Progenitor cell of endocrine pancreas (in vitro differentiated cells): ENCODE measurements around the gene AKR1C1. TPM values are rescaled to one million over a fixed set of nuclear protein-coding genes. Genes with fewer than 3 reads are reported as not detected.
"Not testable (repeated sequence)": the region's sequence is repeated elsewhere in the genome, so short reads cannot be mapped to it uniquely, and the experiment has no call there.

Source experiments
- DNase-seq: peaks from one replicate; pipeline ENCODE4 v3.0.0; 2021; ENCODE audit warnings: low spot score; ENCODE audit not compliant: unreplicated experiment
- H3K27ac Mint-ChIP-seq: 2 replicates; pipeline ENCODE4 v1.8.0; 2021; ENCODE audit warnings: mild to moderate bottlenecking, moderate library complexity, mixed read lengths
- H3K27me3 Mint-ChIP-seq: 2 replicates; pipeline ENCODE4 v1.8.0; 2021; ENCODE audit warnings: mixed read lengths
- H3K36me3 Mint-ChIP-seq: 2 replicates; pipeline ENCODE4 v1.8.0; 2022; ENCODE audit warnings: mixed read lengths; ENCODE audit not compliant: insufficient read depth
- H3K4me1 Mint-ChIP-seq: 2 replicates; pipeline ENCODE4 v1.8.0; 2021; ENCODE audit warnings: low read depth, mixed read lengths
- H3K4me3 Mint-ChIP-seq: 2 replicates; pipeline ENCODE4 v1.8.0; 2021; ENCODE audit warnings: low read depth, mild to moderate bottlenecking, moderate library complexity, mixed read lengths
- H3K9me3 Mint-ChIP-seq: 2 replicates; pipeline ENCODE4 v1.8.0; 2021; ENCODE audit warnings: low read depth, mixed read lengths
- CTCF ChIP-seq: fragments of 200-600 bp; sonication (generic); IDR thresholded peaks from one replicate; pipeline ENCODE4 v1.5.0; 2021; ENCODE audit warnings: antibody characterized with exemption, mild to moderate bottlenecking; ENCODE audit not compliant: unreplicated experiment
- long read RNA-seq: library from polyadenylated mRNA; unstranded; transcript quantifications from one replicate; pipeline ENCODE4 v2.0.0, GENCODE V29; 2020
- total RNA-seq: library from RNA; stranded (reverse); gene quantifications from 2 replicates; pipeline ENCODE4 v1.2.1, GENCODE V29; 2021

The AKR1C1 gene
- 4.8 and 6.6 TPM in 2 replicates for total RNA-seq
- long read RNA-seq, full-length matches to known transcripts, result 7 of 10 reads
- long read RNA-seq, partial matches to known transcripts, result 1 of 10 reads
- long read RNA-seq, other reads (novel, unspliced or antisense), result 2 of 10 reads

- H3K9me3 Mint-ChIP-seq, H3K4me3 Mint-ChIP-seq, DNase-seq, H3K36me3 Mint-ChIP-seq, H3K27me3 Mint-ChIP-seq, H3K4me1 Mint-ChIP-seq, H3K27ac Mint-ChIP-seq: not testable (repeated sequence)
Measured at GRCh38 chr10:4962876-4963814, at the start of gene AKR1C1. Gene AKR1C1, plus strand, starts transcription at chr10:4963415. Its CDS starts 30 bp downstream, at chr10:4963445.

DNA sequence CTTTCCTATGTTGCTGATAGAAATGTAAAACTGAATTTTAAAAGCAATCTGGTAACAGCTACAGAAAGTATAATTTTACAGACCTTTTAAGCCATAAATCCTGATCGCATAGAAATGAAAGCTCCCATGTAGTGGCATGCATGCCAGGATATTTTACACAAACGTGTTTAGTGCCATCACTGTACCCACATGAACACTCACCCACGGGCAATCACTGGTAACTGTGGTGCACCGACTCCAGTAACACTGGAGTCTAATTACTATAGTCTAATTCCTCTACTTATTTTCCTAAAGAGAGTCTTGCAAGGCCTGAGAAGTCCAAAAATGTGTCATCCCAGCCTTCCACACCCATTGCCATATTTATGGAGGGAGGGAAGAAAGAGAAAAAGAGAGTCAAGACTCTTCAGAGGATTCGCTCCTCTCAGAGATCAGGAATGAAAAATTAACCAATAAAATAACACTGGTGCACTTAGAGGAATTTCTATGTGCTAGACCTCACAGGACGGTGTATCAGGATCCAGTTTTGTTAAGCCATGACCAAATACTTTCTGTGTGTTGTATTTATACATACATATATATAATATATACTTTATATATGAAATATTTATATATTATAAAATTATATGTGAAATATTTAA is 48.9 kb upstream of the AKR1C1 start:
- Mint-ChIP-seq H3K9me3 (peaks cover 13% of the 10 kb centered on the region), H3K36me3 (peaks cover 7% of the 10 kb centered on the region), H3K4me1 (no peaks in the 10 kb centered on the region), H3K27me3 (no peaks in the 10 kb centered on the region), H3K4me3 (no peak overlapping the region), H3K27ac (no peak overlapping the region)
- no peak for DNase-seq
- no peak for TF ChIP-seq CTCF

DNA sequence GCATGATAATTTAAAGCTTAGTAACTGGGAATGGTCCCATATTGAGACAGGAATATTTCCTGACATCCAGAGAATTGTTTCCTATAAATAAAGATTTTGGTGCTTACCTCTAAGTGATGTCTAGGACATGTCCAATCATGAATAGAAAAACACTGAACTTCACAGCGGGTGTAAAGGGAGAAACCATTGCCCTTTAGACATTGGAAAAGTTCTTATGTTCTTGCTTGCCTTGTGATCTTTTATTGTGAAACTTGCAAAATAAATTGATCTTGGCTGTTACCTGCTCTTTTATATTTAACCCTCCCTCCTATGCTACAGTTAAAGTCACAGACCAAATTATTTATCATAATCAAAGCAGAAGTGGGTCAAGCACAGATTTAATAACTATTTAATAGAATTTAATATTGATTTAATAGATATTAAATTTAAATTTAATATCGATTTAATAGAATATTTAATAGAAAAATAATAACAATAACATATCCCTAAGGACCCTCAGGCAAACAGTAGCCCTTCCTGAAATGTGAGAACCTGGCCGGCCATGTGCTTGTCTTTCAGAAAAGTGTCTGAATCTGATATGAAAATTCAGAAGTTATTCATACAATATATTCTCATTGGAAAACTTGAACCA is 47.0 kb upstream of the AKR1C1 start:
- Mint-ChIP-seq H3K27me3 (no peaks in the 10 kb centered on the region), H3K4me3 (no peak overlapping the region), H3K9me3 (no peaks in the 10 kb centered on the region), H3K4me1 (no peaks in the 10 kb centered on the region), H3K36me3 (no peaks in the 10 kb centered on the region), H3K27ac (no peak overlapping the region)
- no peak for DNase-seq
- TF ChIP-seq CTCF, result no peak

DNA sequence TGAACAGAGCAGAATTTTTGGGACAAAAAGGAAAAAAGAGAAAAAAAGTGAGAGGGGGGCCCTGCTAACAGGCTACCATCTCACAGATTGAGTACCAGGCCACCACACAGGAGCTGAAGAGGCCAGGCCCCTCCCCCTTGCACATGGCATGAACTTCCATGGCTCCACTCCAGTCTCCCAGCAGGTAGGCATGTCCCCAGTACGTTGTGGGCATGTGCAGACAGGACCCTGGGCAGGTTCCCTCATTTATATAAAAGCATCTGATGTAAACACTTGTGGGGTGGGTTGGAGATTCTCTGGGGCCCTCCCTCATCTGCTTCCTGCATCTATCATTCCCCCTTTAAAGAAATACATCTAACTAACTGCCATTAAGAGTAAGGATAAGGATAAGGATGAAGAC is 45.0 kb upstream of the AKR1C1 start:
- Mint-ChIP-seq H3K27ac (no peak overlapping the region), H3K36me3 (no peaks in the 10 kb centered on the region), H3K27me3 (no peaks in the 10 kb centered on the region), H3K4me1 (no peaks in the 10 kb centered on the region), H3K9me3 (no peaks in the 10 kb centered on the region), H3K4me3 (no peak overlapping the region)
- TF ChIP-seq CTCF, result no peak
- no peak for DNase-seq

DNA sequence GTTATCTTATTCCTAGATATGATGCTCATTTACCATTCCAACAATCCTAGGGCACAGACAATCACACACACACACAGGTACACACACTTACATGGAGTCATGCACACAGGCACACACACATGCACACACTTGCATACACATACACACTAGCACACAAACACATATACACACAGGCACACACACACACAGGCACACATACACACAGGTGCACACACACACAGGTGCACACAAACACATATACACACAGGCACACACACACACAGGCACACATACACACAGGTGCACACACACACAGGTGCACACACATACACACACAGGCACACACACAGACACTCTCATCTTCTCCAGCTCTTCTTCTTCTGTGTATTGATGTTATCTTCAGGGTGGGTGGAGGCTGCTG is 38.7 kb upstream of the AKR1C1 start:
- H3K27me3 Mint-ChIP-seq, DNase-seq, H3K4me1 Mint-ChIP-seq, H3K4me3 Mint-ChIP-seq, H3K27ac Mint-ChIP-seq, H3K36me3 Mint-ChIP-seq: not testable (repeated sequence)
- H3K9me3 Mint-ChIP-seq, result peaks cover 24% of the 10 kb centered on the region

DNA sequence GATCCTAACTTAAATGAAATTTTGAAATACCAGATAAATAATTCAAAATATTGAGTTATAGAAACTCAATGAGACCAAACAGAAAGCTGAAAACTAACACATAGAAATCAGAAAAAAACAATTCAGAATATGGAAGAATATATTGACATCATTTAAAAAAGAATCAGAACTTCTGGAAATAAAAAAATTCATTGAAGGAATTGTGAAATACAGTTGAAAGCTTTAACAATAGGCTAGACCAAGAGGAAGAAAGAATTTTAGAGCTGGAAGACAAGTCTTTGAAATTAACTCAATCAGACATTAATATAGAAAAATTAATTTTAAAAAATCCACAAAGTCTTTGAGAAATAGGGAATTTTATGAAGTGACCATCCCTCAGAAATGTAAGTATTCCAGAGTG is 36.8 kb upstream of the AKR1C1 start:
- no peak overlapping the region for H3K4me3 Mint-ChIP-seq

More for the DNA sequence above, 36.8 kb upstream of the AKR1C1 start:
- Mint-ChIP-seq H3K9me3 (peaks cover 35% of the 10 kb centered on the region), H3K36me3 (peaks cover 3% of the 10 kb centered on the region), H3K27ac (no peak overlapping the region), H3K27me3 (no peaks in the 10 kb centered on the region), H3K4me1 (no peaks in the 10 kb centered on the region)
- no peak for TF ChIP-seq CTCF
- DNase-seq, result no peak
